ENCODE data around the gene SEC61A2. TPM values are rescaled to one million over a fixed set of nuclear protein-coding genes. Genes with fewer than 3 reads are reported as not detected.

SEC61A2 gene
- total RNA-seq, 4 donors from 2014 or later, result 4.1 to 8.5 (median 7.4) TPM

- Histone ChIP-seq H3K4me3 (no peak overlapping the region), H3K27me3 (no peaks in the 10 kb centered on the region), H3K36me3 (peaks cover 31 to 99% (median 79%) of the 10 kb centered on the region in 4 donors), H3K27ac (replicated peaks in 1 of 4) (no peak overlapping the region), H3K9me3 (no peaks in the 10 kb centered on the region), H3K4me1 (no peaks in the 10 kb centered on the region)
- DNase-seq (ENCODE audit: extremely low spot score), result no peak
- TF ChIP-seq CTCF (IDR thresholded peaks at IDR 0.05) (no peak), POLR2AphosphoS5 (IDR thresholded peaks at IDR 0.05) (no peak), EP300 (IDR thresholded peaks at IDR 0.05) (no peak), POLR2A (IDR thresholded peaks at IDR 0.05; ENCODE audit: low read depth) (no peak)
- intact Hi-C loops (cut with DNase I), result no loop called here
- 86% methylated on average over 9 of the region's 9 CpGs for WGBS
Measured at GRCh38 chr10:12180221-12180974, 50.9 kb downstream of the SEC61A2 start.

GRCh38 chr10:12181065-12181775 lies 51.7 kb downstream of the SEC61A2 start:
- Histone ChIP-seq H3K4me3 (no peak overlapping the region), H3K27me3 (no peaks in the 10 kb centered on the region), H3K27ac (replicated peaks in 1 of 4) (no peak overlapping the region), H3K36me3 (peaks cover 31 to 99% (median 78%) of the 10 kb centered on the region in 4 donors), H3K4me1 (no peaks in the 10 kb centered on the region), H3K9me3 (no peaks in the 10 kb centered on the region)
- intact Hi-C loops (cut with DNase I), result no loop called here
- WGBS, result 80% methylated on average over 13 of the region's 13 CpGs
- TF ChIP-seq EP300 (IDR thresholded peaks at IDR 0.05), result no peak
- no peak for TF ChIP-seq POLR2AphosphoS5 (IDR thresholded peaks at IDR 0.05)
- no peak for TF ChIP-seq POLR2A (IDR thresholded peaks at IDR 0.05; ENCODE audit: low read depth)
- TF ChIP-seq CTCF (IDR thresholded peaks at IDR 0.05), result no peak
- DNase-seq (ENCODE audit: extremely low spot score), result no peak

- H3K4me1 ChIP-seq, result no peaks in the 10 kb centered on the region
- H3K36me3 ChIP-seq, result peaks cover 13 to 85% (median 59%) of the 10 kb centered on the region in 4 donors
- WGBS, result 91% methylated on average over 7 of the region's 7 CpGs
- H3K27me3 ChIP-seq, result no peaks in the 10 kb centered on the region
- TF ChIP-seq POLR2A (IDR thresholded peaks at IDR 0.05; ENCODE audit: low read depth), result no peak
- TF ChIP-seq EP300 (IDR thresholded peaks at IDR 0.05), result no peak
- no peak for TF ChIP-seq POLR2AphosphoS5 (IDR thresholded peaks at IDR 0.05)
- TF ChIP-seq CTCF (IDR thresholded peaks at IDR 0.05), result no peak
- H3K27ac ChIP-seq (replicated peaks in 1 of 4), result no peak overlapping the region
- DNase-seq (ENCODE audit: extremely low spot score), result no peak
- intact Hi-C loops (cut with DNase I), result no loop called here
- no peaks in the 10 kb centered on the region for H3K9me3 ChIP-seq
- H3K4me3 ChIP-seq, result no peak overlapping the region
Measured at GRCh38 chr10:12184165-12184564, 54.7 kb downstream of the SEC61A2 start.

GRCh38 chr10:12186323-12186722 lies 56.8 kb downstream of the SEC61A2 start:
- H3K27me3 ChIP-seq, result no peaks in the 10 kb centered on the region
- H3K36me3 ChIP-seq, result peaks cover 12 to 63% (median 46%) of the 10 kb centered on the region in 4 donors
- H3K9me3 ChIP-seq, result no peaks in the 10 kb centered on the region
- WGBS, result 87% methylated on average over 8 of the region's 8 CpGs
- H3K27ac ChIP-seq (replicated peaks in 1 of 4), result no peak overlapping the region
- TF ChIP-seq POLR2A (IDR thresholded peaks at IDR 0.05; ENCODE audit: low read depth), result no peak
- TF ChIP-seq EP300 (IDR thresholded peaks at IDR 0.05), result no peak
- no peak for TF ChIP-seq CTCF (IDR thresholded peaks at IDR 0.05)
- no peak for TF ChIP-seq POLR2AphosphoS5 (IDR thresholded peaks at IDR 0.05)
- H3K4me3 ChIP-seq, result no peak overlapping the region
- DNase-seq (ENCODE audit: extremely low spot score), result no peak
- peaks cover 0 to 2% (median 0%) of the 10 kb centered on the region in 4 donors for H3K4me1 ChIP-seq
- intact Hi-C loops (cut with DNase I), result no loop called here

Data from esophagus muscularis mucosa (tissue), 4 donors.